Ovary (tissue), 3 donors: ENCODE measurements around the gene AKAP12.

Experiments used
- CTCF ChIP-seq, 3 donors: fragments of 450-650 bp in 2 of 3; fragments of 200-600 bp in 1 of 3; IDR thresholded peaks; one replicate each; pipeline versions ENCODE4 v1.5.1 to v1.8.0; 2016 to 2022; ENCODE audit warnings: antibody characterized with exemption in 3 of 3, mild to moderate bottlenecking in 1 of 3
- EP300 ChIP-seq: sonication (generic); formaldehyde crosslinking; IDR thresholded peaks from one replicate; pipeline ENCODE4 v1.6.1; 2017; ENCODE audit warnings: antibody characterized with exemption
- donor health status: DM: no; HTN: no; CAD: no.

- TF ChIP-seq CTCF (IDR thresholded peaks at IDR 0.05) (no peak), EP300 (no peak)
Measured at GRCh38 chr6:151240036-151240685, 394 bp downstream of the AKAP12 start.
